Measurements from ENCODE around the gene MIER2. TPM values are rescaled to one million over a fixed set of nuclear protein-coding genes. Genes with fewer than 3 reads are reported as not detected.

MIER2 gene
- total RNA-seq, 4 donors from 2014 or later, result 8.6 to 25.7 (median 16.6) TPM

GRCh38 chr19:355134-355533 lies 10.5 kb upstream of the MIER2 start:
- DNase-seq (ENCODE audit: low spot score) (no peak), ATAC-seq (ENCODE audit: low FRiP score) (no peak)
- TF ChIP-seq CTCF (IDR thresholded peaks at IDR 0.05), result no peak

GRCh38 chr19:351976-352625 lies 7.5 kb upstream of the MIER2 start:
- DNase-seq (ENCODE audit: low spot score) (no peak), ATAC-seq (ENCODE audit: low FRiP score) (no peak)
- TF ChIP-seq CTCF (IDR thresholded peaks at IDR 0.05), result no peak

GRCh38 chr19:347946-348861 lies 3.6 kb upstream of the MIER2 start:
- TF ChIP-seq CTCF (IDR thresholded peaks at IDR 0.05), result no peak
- no peak for ATAC-seq (ENCODE audit: low FRiP score)
- no peak for DNase-seq (ENCODE audit: low spot score)

DNA sequence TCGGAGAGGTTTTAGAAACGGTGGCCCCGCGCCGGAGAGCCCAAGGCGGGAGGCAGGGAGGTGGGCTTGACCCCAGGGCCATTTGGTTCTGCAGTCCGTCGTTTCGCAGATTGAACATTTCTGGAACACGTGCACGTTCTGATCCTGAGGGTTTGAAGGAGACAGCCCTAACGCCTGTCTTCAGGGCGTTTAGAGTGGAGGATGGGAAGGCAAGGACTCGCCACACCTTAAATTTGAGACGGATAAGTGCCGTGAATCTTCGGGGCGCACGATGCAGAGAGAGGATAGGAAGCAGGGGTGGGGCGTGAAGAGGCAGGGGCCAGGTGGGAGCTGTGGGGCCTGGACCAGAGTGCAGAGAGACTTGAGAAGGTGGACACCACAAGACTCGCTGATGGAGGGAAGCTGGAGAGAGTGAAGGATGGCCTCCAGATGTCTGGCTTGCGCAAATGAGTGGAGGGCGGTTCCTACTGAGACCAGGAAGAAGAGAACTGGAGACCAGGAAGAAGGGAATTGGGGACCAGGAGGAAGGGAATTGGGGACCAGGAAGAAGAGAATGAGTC lies 804 bp upstream of the MIER2 start:
- ATAC-seq (ENCODE audit: low FRiP score) (no peak), DNase-seq (ENCODE audit: low spot score) (no peak)
- TF ChIP-seq CTCF (IDR thresholded peaks at IDR 0.05), result no peak

GRCh38 chr19:343941-344624 lies 513 bp downstream of the MIER2 start:
- TF ChIP-seq CTCF (IDR thresholded peaks at IDR 0.05), result no peak
- DNase-seq (ENCODE audit: low spot score) (no peak), ATAC-seq (ENCODE audit: low FRiP score) (peak; percentile 39)

DNA sequence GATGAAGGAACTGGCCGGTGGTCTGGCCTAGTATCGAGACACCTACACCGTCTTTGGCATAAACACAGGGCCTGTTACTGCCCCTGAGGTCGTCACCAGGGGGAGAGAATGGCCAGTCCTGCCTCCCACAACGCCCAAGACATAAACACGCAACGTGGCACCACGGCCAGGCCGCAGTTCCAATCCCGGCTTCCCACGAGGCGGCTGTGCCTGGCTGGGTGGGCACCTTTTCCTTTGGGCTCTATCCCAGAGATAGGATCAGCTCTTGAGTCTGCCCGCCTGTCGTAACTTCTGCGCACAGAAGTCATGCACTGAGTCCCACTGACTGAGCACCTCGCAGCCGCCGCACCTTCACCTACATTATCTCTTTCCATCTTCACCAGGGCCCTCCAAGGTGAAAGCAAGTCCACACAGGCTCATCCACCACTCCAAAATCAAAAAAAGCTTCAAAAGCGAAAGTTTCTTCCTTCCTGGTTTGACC lies 1.1 kb downstream of the MIER2 start:
- no peak for TF ChIP-seq CTCF (IDR thresholded peaks at IDR 0.05)
- ATAC-seq (ENCODE audit: low FRiP score) (no peak), DNase-seq (ENCODE audit: low spot score) (no peak)

Measured in omental fat pad (tissue), 4 donors.